ENCODE data around the gene LENEP.

DNA sequence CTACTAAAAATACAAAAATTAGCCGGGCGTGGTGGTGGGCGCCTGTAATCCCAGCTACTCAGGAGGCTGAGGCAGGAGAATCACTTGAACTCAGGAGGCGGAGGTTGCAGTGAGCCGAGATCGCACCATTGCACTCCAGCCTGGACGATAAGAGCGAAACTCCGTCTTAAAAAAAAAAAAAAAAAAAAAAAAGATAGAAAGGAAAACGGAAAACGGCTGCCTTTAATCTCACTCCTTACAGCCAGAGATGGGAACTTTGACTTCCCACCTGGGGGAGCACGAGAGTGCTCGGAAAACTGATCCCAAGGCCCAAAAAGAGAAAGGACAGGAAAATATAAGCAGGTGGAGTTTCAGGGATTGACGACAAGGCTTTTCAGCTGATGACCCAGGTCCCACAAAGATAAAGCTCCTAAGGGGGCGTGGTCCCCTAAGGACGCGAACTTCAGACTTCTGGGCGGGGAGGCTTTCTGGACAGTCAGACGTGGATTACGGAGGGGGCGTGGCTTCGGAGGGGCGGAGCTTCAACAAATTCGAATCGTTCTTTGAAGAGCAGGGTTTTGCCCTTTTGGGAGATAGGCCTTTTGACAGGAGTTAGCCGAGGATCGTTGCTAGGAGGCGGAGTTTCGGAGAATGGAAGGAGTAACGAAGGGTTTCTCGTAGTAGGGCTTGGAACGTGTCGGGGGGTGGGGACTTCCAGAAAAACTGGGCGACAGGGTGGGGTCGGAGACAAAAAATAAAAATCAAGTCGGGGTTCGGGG lies 19.9 kb upstream of the LENEP start:
- TF ChIP-seq, protein P1, sequence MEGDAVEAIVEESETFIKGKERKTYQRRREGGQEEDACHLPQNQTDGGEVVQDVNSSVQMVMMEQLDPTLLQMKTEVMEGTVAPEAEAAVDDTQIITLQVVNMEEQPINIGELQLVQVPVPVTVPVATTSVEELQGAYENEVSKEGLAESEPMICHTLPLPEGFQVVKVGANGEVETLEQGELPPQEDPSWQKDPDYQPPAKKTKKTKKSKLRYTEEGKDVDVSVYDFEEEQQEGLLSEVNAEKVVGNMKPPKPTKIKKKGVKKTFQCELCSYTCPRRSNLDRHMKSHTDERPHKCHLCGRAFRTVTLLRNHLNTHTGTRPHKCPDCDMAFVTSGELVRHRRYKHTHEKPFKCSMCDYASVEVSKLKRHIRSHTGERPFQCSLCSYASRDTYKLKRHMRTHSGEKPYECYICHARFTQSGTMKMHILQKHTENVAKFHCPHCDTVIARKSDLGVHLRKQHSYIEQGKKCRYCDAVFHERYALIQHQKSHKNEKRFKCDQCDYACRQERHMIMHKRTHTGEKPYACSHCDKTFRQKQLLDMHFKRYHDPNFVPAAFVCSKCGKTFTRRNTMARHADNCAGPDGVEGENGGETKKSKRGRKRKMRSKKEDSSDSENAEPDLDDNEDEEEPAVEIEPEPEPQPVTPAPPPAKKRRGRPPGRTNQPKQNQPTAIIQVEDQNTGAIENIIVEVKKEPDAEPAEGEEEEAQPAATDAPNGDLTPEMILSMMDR (conservative IDR thresholded peaks at IDR 0.05) = no peak
- no peak for TF ChIP-seq ZFX (IDR thresholded peaks at IDR 0.05)

Measured in C4-2B (cell line).